IMR-90 (cell line): ENCODE results near the gene PVALEF. TPM values are rescaled to one million over a fixed set of nuclear protein-coding genes. Genes with fewer than 3 reads are reported as not detected.

Experiments
- ATAC-seq: fragments of 200-7000 bp; cut with Tn5 transposase; 2 replicates; pipeline ENCODE4 v1.9.1; 2020; ENCODE audit warnings: low read depth, mild to moderate bottlenecking, moderate library complexity
- BruUV-seq: library from RNA; stranded (reverse); fragments of 400-500 nt; replicated peaks from 2 replicates; lab custom pipeline; 2021; lab: Mats Ljungman, UMichigan
- CTCF ChIA-PET: fragments of 300-600 bp; formaldehyde crosslinking; extraction: SDS; loops from one replicate; lab custom pipeline; 2021; ENCODE audit warnings: antibody characterized with exemption; lab: Yijun Ruan, JAX
- POLR2A ChIA-PET: fragments of 300-600 bp; sonication (Branson Sonifier 250); formaldehyde crosslinking; loops from one replicate; lab custom pipeline; 2022; ENCODE audit warnings: antibody characterized with exemption; ENCODE audit not compliant: unreplicated experiment; lab: Charles Lee
- DNase-seq: peaks from one replicate; pipeline ENCODE4 v3.0.0; 2013
- H2AFZ ChIP-seq: replicated peaks from 2 replicates; pipeline ENCODE3; 2013; ENCODE audit warnings: low read length, mild to moderate bottlenecking; ENCODE audit not compliant: poor library complexity
- H2AK5ac ChIP-seq: 2 replicates; pipeline ENCODE4 v1.6.1; 2013; ENCODE audit warnings: low read depth, low read length, inconsistent platforms
- H2AK9ac ChIP-seq: replicated peaks from 2 replicates; pipeline ENCODE3; 2013; ENCODE audit warnings: mild to moderate bottlenecking, low read depth, low read length, moderate library complexity; ENCODE audit not compliant: poor library complexity
- H2BK120ac ChIP-seq: 2 replicates; pipeline ENCODE4 v1.6.1; 2013; ENCODE audit warnings: low read depth, low read length, inconsistent platforms
- H2BK15ac ChIP-seq: 3 replicates; pipeline ENCODE4 v1.6.1; 2013; ENCODE audit warnings: low read depth, low read length, inconsistent platforms
- H2BK20ac ChIP-seq: 2 replicates; pipeline ENCODE4 v1.6.1; 2013; ENCODE audit warnings: low read depth, mild to moderate bottlenecking, inconsistent platforms, low read length, moderate library complexity
- H2BK5ac ChIP-seq: 2 replicates; pipeline ENCODE4 v1.6.1; 2013; ENCODE audit warnings: mild to moderate bottlenecking, low read depth, low read length, inconsistent platforms; ENCODE audit not compliant: poor library complexity, severe bottlenecking
- H3K14ac ChIP-seq: replicated peaks from 2 replicates; pipeline ENCODE4 v1.6.1; 2013; ENCODE audit warnings: low read depth, low read length, inconsistent platforms
- H3K18ac ChIP-seq: 2 replicates; pipeline ENCODE4 v1.6.1; 2013; ENCODE audit warnings: low read depth, low read length, control low read depth
- H3K23ac ChIP-seq: 2 replicates; pipeline ENCODE4 v1.6.1; 2013; ENCODE audit warnings: low read depth, low read length, inconsistent platforms
- H3K27ac ChIP-seq: 2 replicates; pipeline ENCODE4 v1.5.1; 2013; ENCODE audit warnings: mild to moderate bottlenecking, control low read depth, low read length; ENCODE audit not compliant: insufficient read depth
- H3K27me3 ChIP-seq: 2 replicates; pipeline ENCODE4 v1.6.1; 2013; ENCODE audit warnings: low read length; ENCODE audit not compliant: control insufficient read depth, insufficient read depth
- H3K36me3 ChIP-seq: 2 replicates; pipeline ENCODE4 v1.6.1; 2013; ENCODE audit warnings: low read length, mixed read lengths; ENCODE audit not compliant: control insufficient read depth, insufficient read depth
- H3K4ac ChIP-seq: 2 replicates; pipeline ENCODE4 v1.6.1; 2013; ENCODE audit warnings: low read depth, low read length, inconsistent platforms
- H3K4me1 ChIP-seq: 2 replicates; pipeline ENCODE4 v1.6.1; 2013; ENCODE audit warnings: low read length, mixed read lengths; ENCODE audit not compliant: control insufficient read depth, insufficient read depth
- H3K4me2 ChIP-seq: 2 replicates; pipeline ENCODE4 v1.6.1; 2013; ENCODE audit warnings: low read depth, mild to moderate bottlenecking, control low read depth, low read length, moderate library complexity
- H3K4me3 ChIP-seq: 2 replicates; pipeline ENCODE4 v1.5.1; 2013; ENCODE audit warnings: low read depth, mild to moderate bottlenecking, control low read depth, low read length, moderate library complexity; ENCODE audit not compliant: insufficient read depth
- H3K56ac ChIP-seq: 2 replicates; pipeline ENCODE4 v1.6.1; 2013; ENCODE audit warnings: low read length, inconsistent platforms; ENCODE audit not compliant: insufficient read depth; ENCODE audit errors: extremely low read depth
- H3K79me1 ChIP-seq, 2 experiments: 2 replicates each; pipeline ENCODE4 v1.6.1; 2013; ENCODE audit warnings: low read length in 2 of 2, inconsistent platforms in 1 of 2, low read depth in 1 of 2
- H3K9ac ChIP-seq: 2 replicates; pipeline ENCODE4 v1.6.1; 2013; ENCODE audit warnings: low read depth, low read length, control low read depth
- H3K9me1 ChIP-seq: 2 replicates; pipeline ENCODE4 v1.6.1; 2013; ENCODE audit warnings: low read length, inconsistent platforms; ENCODE audit not compliant: insufficient read depth
- H3K9me3 ChIP-seq: 2 replicates; pipeline ENCODE4 v1.6.1; 2013; ENCODE audit warnings: low read length; ENCODE audit not compliant: control insufficient read depth, insufficient read depth
- H4K20me1 ChIP-seq: 2 replicates; pipeline ENCODE4 v1.6.1; 2013; ENCODE audit warnings: low read length, inconsistent platforms; ENCODE audit not compliant: insufficient read depth
- H4K5ac ChIP-seq: 2 replicates; pipeline ENCODE4 v1.6.1; 2013; ENCODE audit warnings: mild to moderate bottlenecking, low read depth, low read length, control low read depth
- H4K8ac ChIP-seq, 2 experiments: 2 replicates each; pipeline ENCODE4 v1.6.1; 2013; ENCODE audit warnings: low read depth in 2 of 2, low read length in 2 of 2, control low read depth in 1 of 2, inconsistent platforms in 1 of 2
- H4K91ac ChIP-seq: 2 replicates; pipeline ENCODE4 v1.6.1; 2013; ENCODE audit warnings: low read depth, low read length, inconsistent platforms; ENCODE audit not compliant: insufficient read depth
- BHLHE40 ChIP-seq: fragments of 150-350 bp; IDR thresholded peaks from 2 replicates; pipeline ENCODE4 v1.6.1; 2016; ENCODE audit warnings: mild to moderate bottlenecking, low read depth, low read length
- CHD1 ChIP-seq: IDR thresholded peaks from 2 replicates; pipeline ENCODE4 v1.6.1; 2012; ENCODE audit warnings: low read depth, low read length, improper control_type of control experiment
- CTCF ChIP-seq: conservative IDR thresholded peaks from 2 replicates; pipeline ENCODE4 v1.5.1; 2012; ENCODE audit warnings: mild to moderate bottlenecking, low read depth, low read length, improper control_type of control experiment
- FOS ChIP-seq: fragments of 150-350 bp; IDR thresholded peaks from 2 replicates; pipeline ENCODE4 v1.6.1; 2016; ENCODE audit warnings: low read depth, low read length
- MAFK ChIP-seq: IDR thresholded peaks from 2 replicates; pipeline ENCODE4 v1.6.1; 2012; ENCODE audit warnings: low read depth, low read length, improper control_type of control experiment
- MAZ ChIP-seq: IDR thresholded peaks from 2 replicates; pipeline ENCODE4 v1.6.1; 2012; ENCODE audit warnings: low read depth, mild to moderate bottlenecking, low read length, improper control_type of control experiment, moderate library complexity, borderline replicate concordance
- MXI1 ChIP-seq: IDR thresholded peaks from 2 replicates; pipeline ENCODE4 v1.6.1; 2012; ENCODE audit warnings: low read depth, mild to moderate bottlenecking, low read length, moderate library complexity, borderline replicate concordance
- POLR2A ChIP-seq: IDR thresholded peaks from 2 replicates; pipeline ENCODE4 v1.6.1; 2012; ENCODE audit warnings: mild to moderate bottlenecking, low read depth, low read length
- RAD21 ChIP-seq: IDR thresholded peaks from 2 replicates; pipeline ENCODE4 v1.6.1; 2012; ENCODE audit warnings: low read length, improper control_type of control experiment
- RCOR1 ChIP-seq: IDR thresholded peaks from 2 replicates; pipeline ENCODE4 v1.6.1; 2012; ENCODE audit warnings: mild to moderate bottlenecking, low read length, improper control_type of control experiment; ENCODE audit not compliant: insufficient replicate concordance
- RFX5 ChIP-seq: IDR thresholded peaks from 2 replicates; pipeline ENCODE4 v1.8.0; 2012; ENCODE audit warnings: low read depth, mild to moderate bottlenecking, low read length, moderate library complexity
- SMC3 ChIP-seq: fragments of 150-350 bp; IDR thresholded peaks from 2 replicates; pipeline ENCODE4 v1.6.1; 2016; ENCODE audit warnings: low read depth, mild to moderate bottlenecking, antibody characterized with exemption, low read length, moderate library complexity
- USF2 ChIP-seq: fragments of 150-350 bp; IDR thresholded peaks from 2 replicates; pipeline ENCODE4 v1.6.1; 2017; ENCODE audit warnings: mild to moderate bottlenecking, antibody characterized with exemption, low read length, low read depth
- WGBS, 2 experiments: methylation state at CpG; one replicate each; pipeline versions ENCODE4 v1.1.5 to v1.1.7; 2013; ENCODE audit warnings: missing lambda C conversion rate in 2 of 2; ENCODE audit not compliant: insufficient read length in 1 of 2; ENCODE audit errors: extremely low coverage in 2 of 2; 5-methylcytosine and 5-hydroxymethylcytosine counted together
- dilution Hi-C: fragments of 300-500 bp; cut with HindIII; formaldehyde crosslinking; loops from one replicate; pipeline ENCODE4 v1.14.3; 2018; ENCODE audit warnings: low sequenced_read_pairs; ENCODE audit not compliant: unreplicated experiment
- in situ Hi-C: fragments of 300-500 bp; cut with MboI; formaldehyde crosslinking; loops from 3 replicates; pipeline ENCODE4 v1.14.3; 2019; ENCODE audit warnings: low sequenced_read_pairs, inconsistent platforms, mixed read lengths
- intact Hi-C: fragments of 100-400 bp; cut with micrococcal nuclease; formaldehyde crosslinking; loops from 2 replicates; pipeline ENCODE4 v1.10.0; 2022
- polyA plus RNA-seq, 3 experiments: library from polyadenylated mRNA; depleted of rRNA; stranded (reverse); fragments of >200 nt; gene quantifications; 2 replicates each; pipeline ENCODE4 v1.2.3, GENCODE V29; 2012; ENCODE audit warnings: low replicate concordance in 1 of 3
- total RNA-seq: library from RNA; depleted of rRNA; stranded (reverse); fragments of >200 nt; gene quantifications from 2 replicates; pipeline ENCODE4 v1.2.3, GENCODE V29; 2012

PVALEF gene
- total and polyA plus RNA-seq, 2 of the 4 experiments (the other 2 are of a cell fraction), result not detected

DNA sequence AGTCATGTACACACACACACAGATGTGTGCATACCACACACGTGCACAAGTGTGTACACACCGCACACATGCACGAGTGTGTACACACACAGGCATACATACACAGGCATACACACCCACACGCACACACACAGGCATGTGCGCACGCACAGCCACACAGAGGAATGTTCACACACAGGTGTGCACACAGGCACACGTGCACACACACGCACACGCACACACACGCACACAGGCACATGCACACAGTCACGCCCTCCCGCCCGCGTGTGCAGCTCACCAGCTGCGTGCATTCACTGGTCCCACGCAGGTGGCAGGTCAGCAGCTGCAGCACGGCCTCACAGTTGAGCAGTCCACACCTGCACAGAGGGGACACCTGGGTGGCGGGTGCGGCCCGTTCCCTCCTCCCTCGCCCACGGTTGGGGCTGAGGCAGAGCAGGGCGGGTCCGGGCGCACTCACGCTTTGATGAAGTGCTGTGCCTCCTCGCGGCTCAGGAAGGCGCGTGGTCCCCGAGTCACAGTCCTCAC, 65.9 kb downstream of the PVALEF start:
- Histone ChIP-seq H3K14ac (no peak overlapping the region), H4K91ac (no peak overlapping the region), H2AK5ac (no peak overlapping the region), H3K27me3 (no peaks in the 10 kb centered on the region), H3K4me3 (no peak overlapping the region), H2BK15ac (no peak overlapping the region), H3K27ac (no peak overlapping the region), H3K9me3 (peaks cover 3% of the 10 kb centered on the region; the same call in 1 of the 2 replicates), H3K9me1 (no peaks in the 10 kb centered on the region), H3K4me1 (peaks cover 2% of the 10 kb centered on the region; the same call in 1 of the 2 replicates), H3K56ac (no peak overlapping the region), H3K4me2 (no peak overlapping the region), H2BK120ac (no peak overlapping the region), H3K18ac (no peak overlapping the region), H3K23ac (no peak overlapping the region), H4K20me1 (peaks cover 27% of the 10 kb centered on the region), H2BK20ac (no peak overlapping the region), H4K8ac (no peak overlapping the region), H3K79me1 (peaks cover 4 to 30% of the 10 kb centered on the region in 2 experiments; a peak in 3 of 4 replicates), H4K5ac (no peak overlapping the region), H3K36me3 (peaks cover 39% of the 10 kb centered on the region), H2AFZ (peak overlapping the region; percentile 43), H2BK5ac (no peak overlapping the region), H3K9ac (no peak overlapping the region), H3K4ac (no peak overlapping the region), H2AK9ac (peak overlapping the region; percentile 28)
- no peak for ATAC-seq
- dilution Hi-C loops (no loop called here), in situ Hi-C loops (no loop called here), intact Hi-C loops (no loop called here)
- POLR2A ChIA-PET, result no interaction called here
- BruUV-seq, result no TSS peak
- CTCF ChIA-PET, result no interaction called here
- WGBS, 2 experiments, result 91% methylated on average over 30 of the region's 31 CpGs; no CpG with 5 or more reads in 1 of the 2 experiments
- DNase-seq, result no peak
- no peak for TF ChIP-seq MAFK
- no peak for TF ChIP-seq USF2
- no peak for TF ChIP-seq POLR2A
- no peak for TF ChIP-seq MXI1
- no peak for TF ChIP-seq BHLHE40
- no peak for TF ChIP-seq RFX5
- no peak for TF ChIP-seq CHD1
- no peak for TF ChIP-seq FOS
- TF ChIP-seq RCOR1, result no peak
- no peak for TF ChIP-seq MAZ
- no peak for TF ChIP-seq CTCF
- no peak for TF ChIP-seq SMC3
- TF ChIP-seq RAD21, result no peak
